PC-9 (cell line): ENCODE data around the gene SLC9A6.

ENCODE experiments used
- EZH2 ChIP-seq: fragments of 200-600 bp; sonication (generic); IDR thresholded peaks from 2 replicates; pipeline ENCODE4 v1.8.0; 2017; ENCODE audit warnings: antibody characterized with exemption, low read depth
- TF ChIP-seq, protein P1 (sequence below): fragments of 200-600 bp; sonication (generic); conservative IDR thresholded peaks from 2 replicates; pipeline ENCODE4 v1.6.1; 2017; ENCODE audit warnings: mixed run types, antibody characterized with exemption, mild to moderate bottlenecking, moderate library complexity

DNA sequence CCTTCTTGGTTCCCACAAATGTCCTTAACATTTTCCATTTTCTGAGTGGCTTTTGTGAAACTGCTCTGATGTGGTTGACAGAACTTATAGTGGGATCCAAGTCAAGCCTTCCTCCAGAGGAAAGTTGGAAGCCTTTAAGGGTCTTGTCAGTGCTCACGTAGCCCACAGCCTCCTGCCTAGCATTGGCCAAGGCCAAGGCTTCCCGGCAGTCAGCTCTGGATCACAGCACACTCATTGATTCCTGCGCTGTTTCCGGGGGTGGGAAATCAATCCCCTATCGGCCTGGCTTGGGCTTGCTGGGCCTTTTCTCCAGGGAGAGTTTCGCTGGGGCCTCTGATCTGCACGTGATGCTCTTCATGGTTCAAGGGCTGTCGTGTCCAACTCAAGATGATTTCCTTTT is 76.1 kb downstream of the SLC9A6 start:
- TF ChIP-seq, protein P1, sequence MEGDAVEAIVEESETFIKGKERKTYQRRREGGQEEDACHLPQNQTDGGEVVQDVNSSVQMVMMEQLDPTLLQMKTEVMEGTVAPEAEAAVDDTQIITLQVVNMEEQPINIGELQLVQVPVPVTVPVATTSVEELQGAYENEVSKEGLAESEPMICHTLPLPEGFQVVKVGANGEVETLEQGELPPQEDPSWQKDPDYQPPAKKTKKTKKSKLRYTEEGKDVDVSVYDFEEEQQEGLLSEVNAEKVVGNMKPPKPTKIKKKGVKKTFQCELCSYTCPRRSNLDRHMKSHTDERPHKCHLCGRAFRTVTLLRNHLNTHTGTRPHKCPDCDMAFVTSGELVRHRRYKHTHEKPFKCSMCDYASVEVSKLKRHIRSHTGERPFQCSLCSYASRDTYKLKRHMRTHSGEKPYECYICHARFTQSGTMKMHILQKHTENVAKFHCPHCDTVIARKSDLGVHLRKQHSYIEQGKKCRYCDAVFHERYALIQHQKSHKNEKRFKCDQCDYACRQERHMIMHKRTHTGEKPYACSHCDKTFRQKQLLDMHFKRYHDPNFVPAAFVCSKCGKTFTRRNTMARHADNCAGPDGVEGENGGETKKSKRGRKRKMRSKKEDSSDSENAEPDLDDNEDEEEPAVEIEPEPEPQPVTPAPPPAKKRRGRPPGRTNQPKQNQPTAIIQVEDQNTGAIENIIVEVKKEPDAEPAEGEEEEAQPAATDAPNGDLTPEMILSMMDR, result no peak
- TF ChIP-seq EZH2, result no peak
